Measurements from ENCODE around the gene NDE1. TPM values are rescaled to one million over a fixed set of nuclear protein-coding genes. Genes with fewer than 3 reads are reported as not detected.

The NDE1 gene
- total and polyA plus RNA-seq, 2 donors = 38.0 to 39.1 TPM

- no peak overlapping the region for H3K4me3 ChIP-seq (ENCODE audit: low read depth, low read length)
- no peak overlapping the region for H3K27ac ChIP-seq (ENCODE audit: low read depth)
- 71% methylated on average over 12 of the region's 12 CpGs for WGBS
- peaks cover 2% of the 10 kb centered on the region for H3K36me3 ChIP-seq (ENCODE audit: insufficient read depth)
- DNase-seq (ENCODE audit: extremely low spot score) = no peak
- H3K4me1 ChIP-seq (ENCODE audit: insufficient read depth) = no peaks in the 10 kb centered on the region
These were observed 102.9 kb downstream of the NDE1 start for GRCh38 chr16:15752717-15753488.

GRCh38 chr16:15754821-15755534 lies 104.9 kb downstream of the NDE1 start:
- Histone ChIP-seq H3K4me3 (ENCODE audit: low read depth, low read length) (no peak overlapping the region), H3K27ac (ENCODE audit: low read depth) (no peak overlapping the region), H3K4me1 (ENCODE audit: insufficient read depth) (no peaks in the 10 kb centered on the region), H3K36me3 (ENCODE audit: insufficient read depth) (peaks cover 2% of the 10 kb centered on the region)
- WGBS = 81% methylated on average over 8 of the region's 8 CpGs
- DNase-seq (ENCODE audit: extremely low spot score) = no peak

GRCh38 chr16:15757077-15757386 lies 107.0 kb downstream of the NDE1 start:
- 78% methylated on average over 10 of the region's 10 CpGs for WGBS

GRCh38 chr16:15757630-15758251 lies 107.7 kb downstream of the NDE1 start:
- no peak for DNase-seq (ENCODE audit: extremely low spot score)
- H3K36me3 ChIP-seq (ENCODE audit: insufficient read depth) = peaks cover 2% of the 10 kb centered on the region
- no peak overlapping the region for H3K4me3 ChIP-seq (ENCODE audit: low read depth, low read length)
- WGBS = 87% methylated on average over 23 of the region's 23 CpGs
- H3K4me1 ChIP-seq (ENCODE audit: insufficient read depth) = no peaks in the 10 kb centered on the region
- no peak overlapping the region for H3K27ac ChIP-seq (ENCODE audit: low read depth)

More at GRCh38 chr16:15757077-15757386, 107.0 kb downstream of the NDE1 start:
- no peaks in the 10 kb centered on the region for H3K4me1 ChIP-seq (ENCODE audit: insufficient read depth)
- H3K4me3 ChIP-seq (ENCODE audit: low read depth, low read length) = no peak overlapping the region
- H3K36me3 ChIP-seq (ENCODE audit: insufficient read depth) = peaks cover 2% of the 10 kb centered on the region
- H3K27ac ChIP-seq (ENCODE audit: low read depth) = no peak overlapping the region
- no peak for DNase-seq (ENCODE audit: extremely low spot score)

- Histone ChIP-seq H3K4me1 (ENCODE audit: insufficient read depth) (no peaks in the 10 kb centered on the region), H3K4me3 (ENCODE audit: low read depth, low read length) (no peak overlapping the region), H3K36me3 (ENCODE audit: insufficient read depth) (no peaks in the 10 kb centered on the region), H3K27ac (ENCODE audit: low read depth) (no peak overlapping the region)
- DNase-seq (ENCODE audit: extremely low spot score) = no peak
- WGBS = 77% methylated on average over 4 of the region's 4 CpGs
These were observed 109.0 kb downstream of the NDE1 start for GRCh38 chr16:15759070-15759469.

- WGBS = 94% methylated on average over 1 of the region's 1 CpG
- DNase-seq (ENCODE audit: extremely low spot score) = no peak
- Histone ChIP-seq H3K36me3 (ENCODE audit: insufficient read depth) (no peaks in the 10 kb centered on the region), H3K4me1 (ENCODE audit: insufficient read depth) (no peaks in the 10 kb centered on the region), H3K27ac (ENCODE audit: low read depth) (no peak overlapping the region), H3K4me3 (ENCODE audit: low read depth, low read length) (no peak overlapping the region)
These were observed 110.1 kb downstream of the NDE1 start for GRCh38 chr16:15760129-15760528.

GRCh38 chr16:15764112-15764511 lies 114.1 kb downstream of the NDE1 start:
- no peak overlapping the region for H3K27ac ChIP-seq (ENCODE audit: low read depth)

GRCh38 chr16:15765116-15765515 lies 115.1 kb downstream of the NDE1 start:
- H3K4me3 ChIP-seq (ENCODE audit: low read depth, low read length) = no peak overlapping the region
- no peaks in the 10 kb centered on the region for H3K4me1 ChIP-seq (ENCODE audit: insufficient read depth)
- no peaks in the 10 kb centered on the region for H3K36me3 ChIP-seq (ENCODE audit: insufficient read depth)
- 81% methylated on average over 4 of the region's 4 CpGs for WGBS
- no peak overlapping the region for H3K27ac ChIP-seq (ENCODE audit: low read depth)
- DNase-seq (ENCODE audit: extremely low spot score) = no peak

More at GRCh38 chr16:15764112-15764511, 114.1 kb downstream of the NDE1 start:
- DNase-seq (ENCODE audit: extremely low spot score) = no peak
- H3K4me3 ChIP-seq (ENCODE audit: low read depth, low read length) = no peak overlapping the region
- WGBS = 50% methylated on average over 2 of the region's 2 CpGs
- no peaks in the 10 kb centered on the region for H3K4me1 ChIP-seq (ENCODE audit: insufficient read depth)
- no peaks in the 10 kb centered on the region for H3K36me3 ChIP-seq (ENCODE audit: insufficient read depth)

- Histone ChIP-seq H3K4me1 (ENCODE audit: insufficient read depth) (no peaks in the 10 kb centered on the region), H3K27ac (ENCODE audit: low read depth) (no peak overlapping the region), H3K4me3 (ENCODE audit: low read depth, low read length) (no peak overlapping the region), H3K36me3 (ENCODE audit: insufficient read depth) (no peaks in the 10 kb centered on the region)
- no peak for DNase-seq (ENCODE audit: extremely low spot score)
- WGBS = 36% methylated on average over 3 of the region's 3 CpGs
These were observed 115.8 kb downstream of the NDE1 start for GRCh38 chr16:15765880-15766279.

GRCh38 chr16:15766918-15767317 lies 116.9 kb downstream of the NDE1 start:
- WGBS = 88% methylated on average over 5 of the region's 5 CpGs
- no peak overlapping the region for H3K4me3 ChIP-seq (ENCODE audit: low read depth, low read length)
- no peak for DNase-seq (ENCODE audit: extremely low spot score)
- H3K4me1 ChIP-seq (ENCODE audit: insufficient read depth) = no peaks in the 10 kb centered on the region
- no peak overlapping the region for H3K27ac ChIP-seq (ENCODE audit: low read depth)
- no peaks in the 10 kb centered on the region for H3K36me3 ChIP-seq (ENCODE audit: insufficient read depth)

GRCh38 chr16:15768201-15768600 lies 118.2 kb downstream of the NDE1 start:
- DNase-seq (ENCODE audit: extremely low spot score) = no peak
- H3K4me1 ChIP-seq (ENCODE audit: insufficient read depth) = no peaks in the 10 kb centered on the region
- H3K36me3 ChIP-seq (ENCODE audit: insufficient read depth) = no peaks in the 10 kb centered on the region
- no peak overlapping the region for H3K27ac ChIP-seq (ENCODE audit: low read depth)
- no peak overlapping the region for H3K4me3 ChIP-seq (ENCODE audit: low read depth, low read length)
- 93% methylated on average over 4 of the region's 4 CpGs for WGBS

GRCh38 chr16:15769239-15769638 lies 119.2 kb downstream of the NDE1 start:
- no peak for DNase-seq (ENCODE audit: extremely low spot score)

GRCh38 chr16:15770107-15770506 lies 120.1 kb downstream of the NDE1 start:
- 35% methylated on average over 7 of the region's 7 CpGs for WGBS
- H3K4me3 ChIP-seq (ENCODE audit: low read depth, low read length) = no peak overlapping the region
- H3K36me3 ChIP-seq (ENCODE audit: insufficient read depth) = no peaks in the 10 kb centered on the region
- DNase-seq (ENCODE audit: extremely low spot score) = no peak
- no peaks in the 10 kb centered on the region for H3K4me1 ChIP-seq (ENCODE audit: insufficient read depth)
- H3K27ac ChIP-seq (ENCODE audit: low read depth) = no peak overlapping the region

More at GRCh38 chr16:15769239-15769638, 119.2 kb downstream of the NDE1 start:
- Histone ChIP-seq H3K36me3 (ENCODE audit: insufficient read depth) (no peaks in the 10 kb centered on the region), H3K4me1 (ENCODE audit: insufficient read depth) (no peaks in the 10 kb centered on the region), H3K4me3 (ENCODE audit: low read depth, low read length) (no peak overlapping the region), H3K27ac (ENCODE audit: low read depth) (no peak overlapping the region)
- WGBS = 83% methylated on average over 8 of the region's 8 CpGs

GRCh38 chr16:15770512-15770911 lies 120.5 kb downstream of the NDE1 start:
- no peak for DNase-seq (ENCODE audit: extremely low spot score)
- no peak overlapping the region for H3K4me3 ChIP-seq (ENCODE audit: low read depth, low read length)
- 58% methylated on average over 3 of the region's 3 CpGs for WGBS
- H3K36me3 ChIP-seq (ENCODE audit: insufficient read depth) = no peaks in the 10 kb centered on the region
- no peaks in the 10 kb centered on the region for H3K4me1 ChIP-seq (ENCODE audit: insufficient read depth)
- H3K27ac ChIP-seq (ENCODE audit: low read depth) = no peak overlapping the region

Measured in urinary bladder (tissue), 4 donors.